PC-9 (cell line): Measurements from ENCODE around the gene PNPLA2.

Experiments
- EZH2 ChIP-seq: fragments of 200-600 bp; sonication (generic); IDR thresholded peaks from 2 replicates; pipeline ENCODE4 v1.8.0; 2017; ENCODE audit warnings: antibody characterized with exemption, low read depth
- TF ChIP-seq, protein P1 (sequence below): fragments of 200-600 bp; sonication (generic); conservative IDR thresholded peaks from 2 replicates; pipeline ENCODE4 v1.6.1; 2017; ENCODE audit warnings: mixed run types, antibody characterized with exemption, mild to moderate bottlenecking, moderate library complexity

DNA sequence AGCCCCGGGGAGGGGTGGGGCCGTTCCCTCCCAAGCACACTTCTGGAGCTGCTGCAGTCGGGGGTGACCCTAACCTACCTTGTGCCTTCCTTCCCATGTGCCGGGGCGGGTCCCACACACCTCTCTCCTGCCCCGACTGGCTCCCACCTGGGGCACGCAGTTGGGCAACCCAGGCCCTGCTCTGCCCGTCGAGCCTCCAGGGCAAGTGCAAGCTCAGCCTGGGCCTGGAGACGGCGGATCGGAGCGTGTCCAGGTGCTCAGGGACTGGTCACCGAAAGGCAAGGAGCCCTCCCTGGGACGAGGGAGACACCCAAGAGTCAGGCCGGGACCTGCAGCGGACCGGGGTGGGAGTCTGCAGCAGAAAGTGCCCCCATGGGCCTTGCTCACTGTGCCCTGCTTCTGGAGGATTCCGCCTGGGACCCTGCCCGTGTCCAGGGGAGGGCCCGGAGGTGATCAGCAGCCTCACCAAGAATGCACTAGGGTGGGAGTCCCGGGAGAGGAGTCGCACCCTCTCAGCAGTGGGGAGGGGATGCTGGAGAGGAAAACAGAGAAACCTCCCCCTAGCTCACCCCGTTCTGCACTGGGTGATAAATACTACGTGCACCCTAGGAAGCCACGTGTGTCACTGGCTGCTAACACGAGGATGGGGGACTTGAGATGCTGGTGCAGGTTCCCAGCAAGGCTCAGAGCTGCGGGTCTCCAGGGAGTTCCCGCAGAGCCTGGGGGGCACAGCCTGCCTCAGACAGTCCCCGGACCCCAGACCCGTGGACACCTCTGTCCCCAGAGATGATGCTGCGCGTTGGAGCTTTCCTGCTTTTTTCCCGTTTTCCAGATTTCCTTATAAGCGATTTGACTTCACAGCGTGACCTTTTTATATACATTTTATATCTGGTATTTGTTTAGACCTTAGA, 36.2 kb upstream of the PNPLA2 start:
- no peak for TF ChIP-seq EZH2
- TF ChIP-seq, protein P1, sequence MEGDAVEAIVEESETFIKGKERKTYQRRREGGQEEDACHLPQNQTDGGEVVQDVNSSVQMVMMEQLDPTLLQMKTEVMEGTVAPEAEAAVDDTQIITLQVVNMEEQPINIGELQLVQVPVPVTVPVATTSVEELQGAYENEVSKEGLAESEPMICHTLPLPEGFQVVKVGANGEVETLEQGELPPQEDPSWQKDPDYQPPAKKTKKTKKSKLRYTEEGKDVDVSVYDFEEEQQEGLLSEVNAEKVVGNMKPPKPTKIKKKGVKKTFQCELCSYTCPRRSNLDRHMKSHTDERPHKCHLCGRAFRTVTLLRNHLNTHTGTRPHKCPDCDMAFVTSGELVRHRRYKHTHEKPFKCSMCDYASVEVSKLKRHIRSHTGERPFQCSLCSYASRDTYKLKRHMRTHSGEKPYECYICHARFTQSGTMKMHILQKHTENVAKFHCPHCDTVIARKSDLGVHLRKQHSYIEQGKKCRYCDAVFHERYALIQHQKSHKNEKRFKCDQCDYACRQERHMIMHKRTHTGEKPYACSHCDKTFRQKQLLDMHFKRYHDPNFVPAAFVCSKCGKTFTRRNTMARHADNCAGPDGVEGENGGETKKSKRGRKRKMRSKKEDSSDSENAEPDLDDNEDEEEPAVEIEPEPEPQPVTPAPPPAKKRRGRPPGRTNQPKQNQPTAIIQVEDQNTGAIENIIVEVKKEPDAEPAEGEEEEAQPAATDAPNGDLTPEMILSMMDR = no peak
